Endodermal cell (in vitro differentiated cells): ENCODE measurements around the gene HLCS. TPM values are rescaled to one million over a fixed set of nuclear protein-coding genes. Genes with fewer than 3 reads are reported as not detected.

Experiments
- DNase-seq: peaks from one replicate; pipeline ENCODE4 v3.0.0-alpha.2; 2017
- H3K27ac ChIP-seq: 2 replicates; pipeline ENCODE4 v1.5.1; 2013; ENCODE audit warnings: mild to moderate bottlenecking, low read depth, low read length, moderate library complexity
- H3K27me3 ChIP-seq: 2 replicates; pipeline ENCODE4 v1.6.1; 2013; ENCODE audit warnings: mild to moderate bottlenecking, low read length, moderate library complexity; ENCODE audit not compliant: insufficient read depth, control insufficient read depth, poor library complexity, severe bottlenecking
- H3K36me3 ChIP-seq: 2 replicates; pipeline ENCODE4 v1.7.0; 2013; ENCODE audit warnings: mild to moderate bottlenecking, low read length, moderate library complexity; ENCODE audit not compliant: control insufficient read depth, insufficient read depth
- H3K4me1 ChIP-seq: one replicate; pipeline ENCODE4 v1.7.0; 2013; ENCODE audit warnings: low read length; ENCODE audit not compliant: control insufficient read depth, insufficient read depth
- H3K4me3 ChIP-seq: 2 replicates; pipeline ENCODE4 v1.5.1; 2013; ENCODE audit warnings: mild to moderate bottlenecking, low read length, moderate library complexity
- H3K9ac ChIP-seq: 2 replicates; pipeline ENCODE4 v1.6.1; 2013; ENCODE audit warnings: mild to moderate bottlenecking, low read length, moderate library complexity; ENCODE audit not compliant: poor library complexity, severe bottlenecking; ENCODE audit errors: extremely low read depth
- H3K9me3 ChIP-seq: 2 replicates; pipeline ENCODE4 v1.6.1; 2013; ENCODE audit warnings: mild to moderate bottlenecking, low read length, moderate library complexity; ENCODE audit not compliant: control insufficient read depth
- H3K27ac Mint-ChIP-seq: 2 replicates; pipeline ENCODE4 v1.8.0; 2020; ENCODE audit warnings: mixed read lengths
- H3K27me3 Mint-ChIP-seq: 2 replicates; pipeline ENCODE4 v1.8.0; 2021; ENCODE audit warnings: mild to moderate bottlenecking, mixed read lengths; ENCODE audit not compliant: insufficient read depth
- H3K36me3 Mint-ChIP-seq: 2 replicates; pipeline ENCODE4 v1.8.0; 2020; ENCODE audit warnings: low read depth, mixed read lengths
- H3K4me1 Mint-ChIP-seq: 2 replicates; pipeline ENCODE4 v1.8.0; 2020; ENCODE audit warnings: mixed read lengths
- H3K4me3 Mint-ChIP-seq: 2 replicates; pipeline ENCODE4 v1.8.0; 2020; ENCODE audit warnings: mild to moderate bottlenecking, moderate library complexity, mixed read lengths
- H3K9me3 Mint-ChIP-seq: 2 replicates; pipeline ENCODE4 v1.8.0; 2020; ENCODE audit warnings: mild to moderate bottlenecking, mixed read lengths
- WGBS, 2 experiments: methylation state at CpG; one replicate each; pipeline versions ENCODE4 v1.1.5 to v1.1.7; 2013; ENCODE audit warnings: missing lambda C conversion rate in 2 of 2, mixed read lengths in 1 of 2; ENCODE audit not compliant: insufficient coverage in 1 of 2, insufficient read length in 1 of 2; 5-methylcytosine and 5-hydroxymethylcytosine counted together
- total RNA-seq, 2 donors: library from RNA; stranded (reverse); fragmentation: NEBNext Ultra II Directional in 1 of 2; extraction: Animal tissue kit (Norgen Biotek cat#: 25700) in 1 of 2; gene quantifications; 2 replicates in 1 of 2; 3 replicates in 1 of 2; pipeline ENCODE4 v1.2.1, GENCODE V29; 2021
- TF ChIP-seq, protein P1 (sequence below): fragments of 200-600 bp; sonication (generic); conservative IDR thresholded peaks from 2 replicates; pipeline ENCODE4 v1.5.0; 2021; ENCODE audit warnings: antibody characterized with exemption, mild to moderate bottlenecking

The HLCS gene
- total RNA-seq, 2 donors from 2014 or later = 25.0 to 30.1 TPM

DNA sequence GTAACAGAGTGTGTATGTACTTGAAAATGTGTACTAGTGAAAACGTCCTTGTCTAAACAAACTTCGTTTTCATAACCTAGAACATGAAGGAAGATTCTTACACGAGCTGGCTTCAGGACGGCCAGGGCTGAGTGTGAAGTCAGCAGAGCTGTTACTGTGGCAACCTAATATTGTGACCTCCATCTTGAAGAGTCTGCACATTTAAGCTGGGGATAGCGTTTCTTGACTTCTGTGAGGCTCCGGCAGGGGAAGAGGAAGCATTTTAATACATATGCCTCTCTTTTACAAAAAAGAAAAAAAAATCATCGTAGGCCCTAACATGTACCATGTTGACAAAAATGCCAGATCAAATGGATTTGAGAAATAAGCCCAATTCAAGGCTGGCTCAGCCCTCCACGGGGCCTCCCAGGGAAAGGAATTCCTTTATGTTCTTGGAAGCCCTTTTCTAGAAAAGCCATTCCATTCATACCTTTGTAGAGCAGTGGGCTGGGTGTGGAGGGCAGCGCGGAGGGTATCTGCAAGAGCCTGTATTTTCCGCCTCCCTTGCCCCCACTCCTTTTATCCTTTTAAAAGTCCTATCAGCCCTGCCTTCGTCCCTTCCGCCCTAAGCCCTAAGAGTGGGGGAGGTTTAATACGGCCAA lies 216.4 kb downstream of the HLCS start:
- H3K4me1 ChIP-seq = peaks cover 8% of the 10 kb centered on the region
- peaks cover 35% of the 10 kb centered on the region for H3K4me1 Mint-ChIP-seq
- H3K4me3 ChIP-seq = no peak overlapping the region

DNA sequence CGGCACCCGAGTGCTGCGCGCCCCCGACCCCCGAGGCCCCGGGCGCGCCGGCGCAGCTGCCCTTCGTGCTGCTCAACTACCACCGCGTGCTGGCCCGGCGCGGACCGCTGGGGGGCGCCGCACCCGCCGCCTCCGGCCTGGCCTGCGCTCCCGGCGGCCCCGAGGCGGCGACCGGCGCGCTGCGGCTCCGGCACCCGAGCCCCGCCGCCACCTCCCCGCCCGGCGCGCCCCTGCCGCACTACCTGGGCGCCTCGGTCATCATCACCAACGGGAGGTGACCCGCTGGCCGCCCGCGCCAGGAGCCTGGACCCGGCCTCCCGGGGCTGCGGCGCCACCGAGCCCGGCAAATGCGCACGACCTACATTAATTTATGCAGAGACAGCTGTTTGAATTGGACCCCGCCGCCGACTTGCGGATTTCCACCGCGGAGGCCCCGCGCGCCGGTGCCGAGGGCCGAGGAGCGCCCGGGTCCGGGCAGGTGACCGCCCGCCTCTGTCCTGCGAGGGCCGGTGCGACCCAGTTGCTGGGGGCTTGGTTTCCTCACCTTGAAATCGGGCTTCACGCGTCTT lies 218.6 kb downstream of the HLCS start:
- Histone ChIP-seq H3K27ac (no peak overlapping the region), H3K4me1 (peaks cover 8% of the 10 kb centered on the region), H3K4me3 (peak overlapping the region; percentile 69), H3K27me3 (peaks cover 35% of the 10 kb centered on the region), H3K9me3 (no peaks in the 10 kb centered on the region), H3K36me3 (no peaks in the 10 kb centered on the region), H3K9ac (peak overlapping the region; percentile 27)
- H3K4me1 Mint-ChIP-seq = peaks cover 35% of the 10 kb centered on the region
- no peaks in the 10 kb centered on the region for H3K9me3 Mint-ChIP-seq
- peak; percentile 92 for DNase-seq
- H3K27ac Mint-ChIP-seq = no peak overlapping the region
- whole genome bisulfite sequencing, 2 experiments = 1 to 5% methylated on average over 24 to 80 of the region's 80 CpGs
- H3K4me3 Mint-ChIP-seq = peak overlapping the region; percentile 55
- no peaks in the 10 kb centered on the region for H3K36me3 Mint-ChIP-seq
- H3K27me3 Mint-ChIP-seq = peaks cover 70% of the 10 kb centered on the region
- TF ChIP-seq, protein P1, sequence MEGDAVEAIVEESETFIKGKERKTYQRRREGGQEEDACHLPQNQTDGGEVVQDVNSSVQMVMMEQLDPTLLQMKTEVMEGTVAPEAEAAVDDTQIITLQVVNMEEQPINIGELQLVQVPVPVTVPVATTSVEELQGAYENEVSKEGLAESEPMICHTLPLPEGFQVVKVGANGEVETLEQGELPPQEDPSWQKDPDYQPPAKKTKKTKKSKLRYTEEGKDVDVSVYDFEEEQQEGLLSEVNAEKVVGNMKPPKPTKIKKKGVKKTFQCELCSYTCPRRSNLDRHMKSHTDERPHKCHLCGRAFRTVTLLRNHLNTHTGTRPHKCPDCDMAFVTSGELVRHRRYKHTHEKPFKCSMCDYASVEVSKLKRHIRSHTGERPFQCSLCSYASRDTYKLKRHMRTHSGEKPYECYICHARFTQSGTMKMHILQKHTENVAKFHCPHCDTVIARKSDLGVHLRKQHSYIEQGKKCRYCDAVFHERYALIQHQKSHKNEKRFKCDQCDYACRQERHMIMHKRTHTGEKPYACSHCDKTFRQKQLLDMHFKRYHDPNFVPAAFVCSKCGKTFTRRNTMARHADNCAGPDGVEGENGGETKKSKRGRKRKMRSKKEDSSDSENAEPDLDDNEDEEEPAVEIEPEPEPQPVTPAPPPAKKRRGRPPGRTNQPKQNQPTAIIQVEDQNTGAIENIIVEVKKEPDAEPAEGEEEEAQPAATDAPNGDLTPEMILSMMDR = no peak

More for the DNA sequence above, 216.4 kb downstream of the HLCS start:
- H3K36me3 ChIP-seq = no peaks in the 10 kb centered on the region
- WGBS, 2 experiments = 12 to 32% methylated on average over 6 to 13 of the region's 14 CpGs
- peak overlapping the region; percentile 94 for H3K27ac ChIP-seq
- Mint-ChIP-seq H3K27me3 (peaks cover 48% of the 10 kb centered on the region), H3K4me3 (no peak overlapping the region), H3K27ac (peak overlapping the region; percentile 91), H3K36me3 (peaks cover 3% of the 10 kb centered on the region), H3K9me3 (no peaks in the 10 kb centered on the region)
- no peaks in the 10 kb centered on the region for H3K9me3 ChIP-seq
- H3K27me3 ChIP-seq = peaks cover 30% of the 10 kb centered on the region
- DNase-seq = peak; percentile 88
- TF ChIP-seq, protein P1 = no peak
- peak overlapping the region; percentile 45 for H3K9ac ChIP-seq

DNA sequence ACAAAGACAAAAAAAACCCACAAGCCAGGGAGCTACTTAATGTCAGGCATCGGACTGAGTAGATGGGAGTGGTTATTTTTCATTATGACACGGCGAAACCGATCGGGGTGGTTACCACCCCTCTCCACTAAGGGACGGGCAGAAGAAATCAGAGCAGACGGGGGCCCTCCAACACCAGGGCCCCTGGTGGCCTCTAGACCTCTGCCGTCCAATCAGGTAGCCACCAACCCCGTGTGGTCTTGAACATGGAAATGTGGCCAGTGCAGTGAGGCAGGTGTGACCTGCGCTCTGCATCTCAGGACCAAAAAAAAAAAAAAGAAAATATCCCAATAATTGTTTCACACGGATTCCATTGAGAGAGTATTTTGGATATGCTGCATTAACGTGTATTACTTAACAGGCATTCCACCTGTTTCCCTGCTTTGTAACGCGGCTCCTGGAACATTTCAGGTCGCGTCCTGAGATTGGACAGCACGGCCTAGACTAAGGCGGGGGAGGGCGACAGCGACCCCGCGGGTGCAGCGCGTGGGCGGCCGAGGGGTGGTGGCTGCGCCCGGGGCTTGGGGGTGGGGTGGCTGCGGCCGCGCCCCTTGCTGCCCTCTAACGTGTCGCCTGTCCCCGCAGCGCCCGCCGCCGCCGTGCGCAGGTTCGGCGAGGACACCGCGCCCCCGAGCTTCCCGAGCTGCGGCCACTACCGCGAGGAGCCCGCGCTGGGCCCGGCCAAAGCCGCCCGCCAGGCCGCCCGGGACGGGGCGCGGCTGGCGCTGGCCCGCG lies 219.2 kb downstream of the HLCS start:
- Histone ChIP-seq H3K9me3 (no peaks in the 10 kb centered on the region), H3K36me3 (no peaks in the 10 kb centered on the region), H3K4me3 (peak overlapping the region; percentile 72), H3K27me3 (peaks cover 35% of the 10 kb centered on the region), H3K27ac (no peak overlapping the region), H3K4me1 (peaks cover 8% of the 10 kb centered on the region), H3K9ac (no peak overlapping the region)
- Mint-ChIP-seq H3K27ac (no peak overlapping the region), H3K36me3 (no peaks in the 10 kb centered on the region), H3K4me1 (peaks cover 35% of the 10 kb centered on the region), H3K9me3 (no peaks in the 10 kb centered on the region), H3K27me3 (peaks cover 74% of the 10 kb centered on the region), H3K4me3 (peak overlapping the region; percentile 61)
- TF ChIP-seq, protein P1 = no peak
- WGBS, 2 experiments = 8 to 42% methylated on average over 6 to 62 of the region's 62 CpGs
- peak; percentile 61 for DNase-seq
